Activated T-cell treated with anti-CD3 and anti-CD28 coated beads, Interleukin-2, amount 50 U/mL, for 72 hours (primary cell): ENCODE measurements around the gene MANBA. TPM values are rescaled to one million over a fixed set of nuclear protein-coding genes. Genes with fewer than 3 reads are reported as not detected.

Experiments used
- ATAC-seq, 2 donors: fragments of 150-1000 bp; cut with Tn5 transposase; replicated peaks in 1 of 2; 2 replicates each; pipeline ENCODE4 v1.10.0; 2021; ENCODE audit warnings: moderate library complexity in 2 of 2, mild to moderate bottlenecking in 1 of 2
- DNase-seq, 2 donors: peaks; one replicate each; pipeline ENCODE4 v3.0.0; 2021 to 2022; ENCODE audit warnings: mixed read lengths in 1 of 2
- H3K27ac Mint-ChIP-seq: one replicate; pipeline ENCODE4 v1.8.0; 2022; ENCODE audit warnings: mild to moderate bottlenecking, moderate library complexity, mixed read lengths
- H3K27me3 Mint-ChIP-seq: one replicate; pipeline ENCODE4 v1.8.0; 2022; ENCODE audit warnings: low read depth, mixed read lengths
- H3K36me3 Mint-ChIP-seq, 2 donors: one replicate each; pipeline ENCODE4 v1.8.0; 2022; ENCODE audit warnings: mixed read lengths in 2 of 2, mild to moderate bottlenecking in 1 of 2; ENCODE audit not compliant: insufficient read depth in 2 of 2
- H3K4me1 Mint-ChIP-seq: one replicate; pipeline ENCODE4 v1.8.0; 2022; ENCODE audit warnings: low read depth, mixed read lengths
- H3K4me3 Mint-ChIP-seq, 2 donors: one replicate each; pipeline ENCODE4 v1.8.0; 2022; ENCODE audit warnings: mild to moderate bottlenecking in 2 of 2, mixed read lengths in 2 of 2, moderate library complexity in 2 of 2
- H3K9me3 Mint-ChIP-seq, 2 donors: one replicate each; pipeline ENCODE4 v1.8.0; 2022; ENCODE audit warnings: mixed read lengths in 2 of 2
- total RNA-seq, 2 donors: library from RNA; stranded (reverse); gene quantifications; one replicate each; pipeline ENCODE4 v1.2.3, GENCODE V29; 2022

MANBA gene
- total RNA-seq, 2 donors from 2014 or later, result 14.8 to 16.8 TPM

- ATAC-seq, result no peak
- H3K4me3 Mint-ChIP-seq, result no peak overlapping the region
- H3K27ac Mint-ChIP-seq, result no peak overlapping the region
- H3K36me3 Mint-ChIP-seq, result no peaks in the 10 kb centered on the region
- peaks cover 7% of the 10 kb centered on the region for H3K4me1 Mint-ChIP-seq
- no peaks in the 10 kb centered on the region for H3K27me3 Mint-ChIP-seq
- no peak for DNase-seq
- no peaks in the 10 kb centered on the region for H3K9me3 Mint-ChIP-seq
These were observed 82.0 kb downstream of the MANBA start for GRCh38 chr4:102678695-102679335.

- no peaks in the 10 kb centered on the region for H3K9me3 Mint-ChIP-seq
- H3K4me3 Mint-ChIP-seq, result no peak overlapping the region
- H3K4me1 Mint-ChIP-seq, result peaks cover 7% of the 10 kb centered on the region
- no peaks in the 10 kb centered on the region for H3K27me3 Mint-ChIP-seq
- H3K36me3 Mint-ChIP-seq, result no peaks in the 10 kb centered on the region
- no peak for ATAC-seq
- no peak overlapping the region for H3K27ac Mint-ChIP-seq
- DNase-seq, result no peak
These were observed 82.7 kb downstream of the MANBA start for GRCh38 chr4:102678107-102678506.

GRCh38 chr4:102675141-102675540 lies 85.6 kb downstream of the MANBA start:
- no peak for ATAC-seq
- no peaks in the 10 kb centered on the region for H3K9me3 Mint-ChIP-seq
- DNase-seq, result no peak
- peaks cover 7% of the 10 kb centered on the region for H3K4me1 Mint-ChIP-seq
- H3K27ac Mint-ChIP-seq, result no peak overlapping the region
- no peaks in the 10 kb centered on the region for H3K27me3 Mint-ChIP-seq
- no peak overlapping the region for H3K4me3 Mint-ChIP-seq
- no peaks in the 10 kb centered on the region for H3K36me3 Mint-ChIP-seq

- Mint-ChIP-seq H3K36me3 (peaks cover 1 to 7% of the 10 kb centered on the region in 2 donors), H3K27ac (no peak overlapping the region), H3K4me3 (no peak overlapping the region), H3K4me1 (no peaks in the 10 kb centered on the region), H3K9me3 (no peaks in the 10 kb centered on the region), H3K27me3 (no peaks in the 10 kb centered on the region)
- ATAC-seq (no peak), DNase-seq (no peak)
These were observed 93.8 kb downstream of the MANBA start for GRCh38 chr4:102667001-102667400.

- H3K36me3 Mint-ChIP-seq, result peaks cover 1 to 7% of the 10 kb centered on the region in 2 donors
- H3K27me3 Mint-ChIP-seq, result no peaks in the 10 kb centered on the region
- no peaks in the 10 kb centered on the region for H3K4me1 Mint-ChIP-seq
- ATAC-seq (no peak), DNase-seq (no peak)
- no peak overlapping the region for H3K27ac Mint-ChIP-seq
- H3K9me3 Mint-ChIP-seq, result no peaks in the 10 kb centered on the region
- H3K4me3 Mint-ChIP-seq, result no peak overlapping the region
These were observed 95.2 kb downstream of the MANBA start for GRCh38 chr4:102665527-102665926.

- no peaks in the 10 kb centered on the region for H3K27me3 Mint-ChIP-seq
- DNase-seq (no peak), ATAC-seq (no peak)
- H3K27ac Mint-ChIP-seq, result no peak overlapping the region
- H3K4me3 Mint-ChIP-seq, result no peak overlapping the region
- no peaks in the 10 kb centered on the region for H3K9me3 Mint-ChIP-seq
- no peaks in the 10 kb centered on the region for H3K4me1 Mint-ChIP-seq
- peaks cover 1 to 4% of the 10 kb centered on the region in 2 donors for H3K36me3 Mint-ChIP-seq
These were observed 97.7 kb downstream of the MANBA start for GRCh38 chr4:102663073-102663472.

GRCh38 chr4:102657206-102657605 lies 103.6 kb downstream of the MANBA start:
- Mint-ChIP-seq H3K4me1 (no peaks in the 10 kb centered on the region), H3K27ac (no peak overlapping the region), H3K4me3 (no peak overlapping the region), H3K9me3 (no peaks in the 10 kb centered on the region), H3K36me3 (no peaks in the 10 kb centered on the region), H3K27me3 (no peaks in the 10 kb centered on the region)
- DNase-seq, result no peak
- no peak for ATAC-seq

- no peaks in the 10 kb centered on the region for H3K9me3 Mint-ChIP-seq
- no peak for DNase-seq
- H3K4me3 Mint-ChIP-seq, result no peak overlapping the region
- no peak for ATAC-seq
- peaks cover 5 to 19% of the 10 kb centered on the region in 2 donors for H3K36me3 Mint-ChIP-seq
- no peak overlapping the region for H3K27ac Mint-ChIP-seq
- peaks cover 6% of the 10 kb centered on the region for H3K4me1 Mint-ChIP-seq
- no peaks in the 10 kb centered on the region for H3K27me3 Mint-ChIP-seq
These were observed 113.7 kb downstream of the MANBA start for GRCh38 chr4:102647117-102647516.

GRCh38 chr4:102642631-102643298 lies 118.0 kb downstream of the MANBA start:
- no peak overlapping the region for H3K27ac Mint-ChIP-seq
- H3K9me3 Mint-ChIP-seq, result no peaks in the 10 kb centered on the region
- ATAC-seq (no peak), DNase-seq (no peak)
- H3K27me3 Mint-ChIP-seq, result no peaks in the 10 kb centered on the region
- H3K36me3 Mint-ChIP-seq, result peaks cover 3 to 7% of the 10 kb centered on the region in 2 donors
- H3K4me3 Mint-ChIP-seq, result no peak overlapping the region
- H3K4me1 Mint-ChIP-seq, result peaks cover 19% of the 10 kb centered on the region

GRCh38 chr4:102641793-102642192 lies 119.0 kb downstream of the MANBA start:
- Mint-ChIP-seq H3K27me3 (no peaks in the 10 kb centered on the region), H3K4me3 (no peak overlapping the region), H3K36me3 (peaks cover 3 to 7% of the 10 kb centered on the region in 2 donors), H3K4me1 (peaks cover 18% of the 10 kb centered on the region), H3K27ac (no peak overlapping the region), H3K9me3 (no peaks in the 10 kb centered on the region)
- no peak for ATAC-seq
- DNase-seq, result no peak

- Mint-ChIP-seq H3K9me3 (no peaks in the 10 kb centered on the region), H3K27ac (no peak overlapping the region), H3K27me3 (no peaks in the 10 kb centered on the region), H3K4me3 (no peak overlapping the region), H3K36me3 (peaks cover 0 to 4% of the 10 kb centered on the region in 2 donors), H3K4me1 (peaks cover 13% of the 10 kb centered on the region)
- DNase-seq (no peak), ATAC-seq (no peak)
These were observed 120.1 kb downstream of the MANBA start for GRCh38 chr4:102640669-102641068.

GRCh38 chr4:102639598-102639997 lies 121.2 kb downstream of the MANBA start:
- Mint-ChIP-seq H3K36me3 (peaks cover 0 to 4% of the 10 kb centered on the region in 2 donors), H3K27ac (peak overlapping the region; percentile 69), H3K27me3 (no peaks in the 10 kb centered on the region), H3K4me3 (peak overlapping the region; percentile 73 to 80), H3K4me1 (peaks cover 16% of the 10 kb centered on the region), H3K9me3 (no peaks in the 10 kb centered on the region)
- no peak for ATAC-seq
- no peak for DNase-seq

GRCh38 chr4:102638621-102639020 lies 122.1 kb downstream of the MANBA start:
- H3K4me1 Mint-ChIP-seq, result peaks cover 20% of the 10 kb centered on the region
- H3K4me3 Mint-ChIP-seq, result no peak overlapping the region
- peaks cover 0 to 4% of the 10 kb centered on the region in 2 donors for H3K36me3 Mint-ChIP-seq

GRCh38 chr4:102637391-102637790 lies 123.4 kb downstream of the MANBA start:
- Mint-ChIP-seq H3K9me3 (no peaks in the 10 kb centered on the region), H3K36me3 (peaks cover 0 to 4% of the 10 kb centered on the region in 2 donors), H3K27me3 (no peaks in the 10 kb centered on the region), H3K4me1 (peaks cover 20% of the 10 kb centered on the region), H3K4me3 (no peak overlapping the region), H3K27ac (no peak overlapping the region)
- ATAC-seq (no peak), DNase-seq (no peak)

More at GRCh38 chr4:102638621-102639020, 122.1 kb downstream of the MANBA start:
- H3K27me3 Mint-ChIP-seq, result no peaks in the 10 kb centered on the region
- ATAC-seq, result no peak
- no peak overlapping the region for H3K27ac Mint-ChIP-seq
- DNase-seq, result no peak
- no peaks in the 10 kb centered on the region for H3K9me3 Mint-ChIP-seq
